Neuronal stem cell (in vitro differentiated cells): ENCODE data around the gene MAT1A.

Experiments used
- DNase-seq: peaks from one replicate; pipeline ENCODE4 v3.0.0-alpha.2; 2013; ENCODE audit warnings: low spot score
- H2AFZ ChIP-seq: one replicate; pipeline ENCODE4 v1.6.1; 2013; ENCODE audit warnings: mild to moderate bottlenecking, low read length, inconsistent platforms
- H2AK5ac ChIP-seq: 2 replicates; pipeline ENCODE4 v1.6.1; 2013; ENCODE audit warnings: low read depth, mild to moderate bottlenecking, inconsistent platforms, low read length, moderate library complexity, mixed read lengths
- H2BK120ac ChIP-seq: 2 replicates; pipeline ENCODE4 v1.6.1; 2013; ENCODE audit warnings: low read depth, mild to moderate bottlenecking, inconsistent platforms, low read length, moderate library complexity, mixed read lengths
- H2BK12ac ChIP-seq: one replicate; pipeline ENCODE4 v1.6.1; 2013; ENCODE audit warnings: low read length, inconsistent platforms
- H2BK15ac ChIP-seq: 2 replicates; pipeline ENCODE4 v1.6.1; 2013; ENCODE audit warnings: mild to moderate bottlenecking, low read length, inconsistent platforms, mixed read lengths
- H2BK5ac ChIP-seq: one replicate; pipeline ENCODE4 v1.6.1; 2013; ENCODE audit warnings: inconsistent platforms, mild to moderate bottlenecking, low read length, moderate library complexity
- H3K14ac ChIP-seq: one replicate; pipeline ENCODE4 v1.6.1; 2013; ENCODE audit warnings: low read length, inconsistent platforms
- H3K18ac ChIP-seq: 2 replicates; pipeline ENCODE4 v1.6.1; 2013; ENCODE audit warnings: low read length, inconsistent platforms
- H3K23ac ChIP-seq: 2 replicates; pipeline ENCODE4 v1.6.1; 2013; ENCODE audit warnings: low read depth, mild to moderate bottlenecking, mixed read lengths, low read length, inconsistent platforms; ENCODE audit not compliant: poor library complexity
- H3K27ac ChIP-seq: replicated peaks from 3 replicates; pipeline ENCODE4 v1.5.1; 2013; ENCODE audit warnings: low read length, inconsistent platforms
- H3K27me3 ChIP-seq, 3 experiments: 2 replicates each; pipeline ENCODE4 v1.6.1; 2013; ENCODE audit warnings: low read length in 3 of 3, mild to moderate bottlenecking in 2 of 3, inconsistent platforms in 1 of 3, low read depth in 1 of 3, mixed read lengths in 1 of 3, moderate library complexity in 1 of 3; ENCODE audit not compliant: control insufficient read depth in 3 of 3, insufficient read depth in 3 of 3
- H3K36me3 ChIP-seq, 2 donors: replicated peaks in 1 of 2; 2 replicates each; pipeline ENCODE4 v1.6.1; 2013; ENCODE audit warnings: low read length in 2 of 2; ENCODE audit not compliant: control insufficient read depth in 2 of 2, insufficient read depth in 2 of 2
- H3K4ac ChIP-seq: 2 replicates; pipeline ENCODE4 v1.6.1; 2013; ENCODE audit warnings: inconsistent platforms, mild to moderate bottlenecking, low read length, moderate library complexity
- H3K4me1 ChIP-seq, 2 donors: 1 replicate in 1 of 2; 2 replicates in 1 of 2; pipeline ENCODE4 v1.6.1; 2013; ENCODE audit warnings: low read length in 2 of 2, low read depth in 1 of 2; ENCODE audit not compliant: control insufficient read depth in 2 of 2, insufficient read depth in 1 of 2
- H3K4me2 ChIP-seq: one replicate; pipeline ENCODE4 v1.6.1; 2013; ENCODE audit warnings: mild to moderate bottlenecking, low read length, inconsistent platforms; ENCODE audit not compliant: insufficient read depth, poor library complexity, severe bottlenecking
- H3K4me3 ChIP-seq, 2 donors: 2 replicates each; pipeline ENCODE4 v1.5.1; 2013; ENCODE audit warnings: low read length in 2 of 2, mild to moderate bottlenecking in 2 of 2, inconsistent platforms in 1 of 2, moderate library complexity in 1 of 2
- H3K79me1 ChIP-seq: one replicate; pipeline ENCODE4 v1.6.1; 2013; ENCODE audit warnings: low read depth, mild to moderate bottlenecking, inconsistent platforms, low read length, moderate library complexity
- H3K9ac ChIP-seq: one replicate; pipeline ENCODE4 v1.6.1; 2013; ENCODE audit warnings: mild to moderate bottlenecking, low read depth, low read length, inconsistent platforms; ENCODE audit not compliant: poor library complexity
- H3K9me3 ChIP-seq, 2 donors: replicated peaks in 1 of 2; 2 replicates each; pipeline versions ENCODE3 to v1.6.1; 2013; ENCODE audit warnings: low read length in 2 of 2, mild to moderate bottlenecking in 2 of 2, inconsistent platforms in 1 of 2, low read depth in 1 of 2, mixed read lengths in 1 of 2, moderate library complexity in 1 of 2; ENCODE audit not compliant: control insufficient read depth in 2 of 2, insufficient read depth in 1 of 2
- H4K8ac ChIP-seq: one replicate; pipeline ENCODE4 v1.6.1; 2013; ENCODE audit warnings: low read depth, mild to moderate bottlenecking, inconsistent platforms, low read length, moderate library complexity
- H4K91ac ChIP-seq: one replicate; pipeline ENCODE4 v1.6.1; 2013; ENCODE audit warnings: low read length, low read depth, mild to moderate bottlenecking, inconsistent platforms; ENCODE audit not compliant: poor library complexity
- WGBS, 2 donors: extraction: QIAGEN DNeasy Blood & Tissue Kit; methylation state at CpG; one replicate each; pipeline ENCODE4 v1.1.7; 2013; ENCODE audit warnings: missing lambda C conversion rate in 2 of 2, mixed read lengths in 1 of 2; ENCODE audit not compliant: insufficient read length in 2 of 2, insufficient replicate concordance in 1 of 2; ENCODE audit errors: extremely low coverage in 2 of 2; 5-methylcytosine and 5-hydroxymethylcytosine counted together

The MAT1A gene

DNA sequence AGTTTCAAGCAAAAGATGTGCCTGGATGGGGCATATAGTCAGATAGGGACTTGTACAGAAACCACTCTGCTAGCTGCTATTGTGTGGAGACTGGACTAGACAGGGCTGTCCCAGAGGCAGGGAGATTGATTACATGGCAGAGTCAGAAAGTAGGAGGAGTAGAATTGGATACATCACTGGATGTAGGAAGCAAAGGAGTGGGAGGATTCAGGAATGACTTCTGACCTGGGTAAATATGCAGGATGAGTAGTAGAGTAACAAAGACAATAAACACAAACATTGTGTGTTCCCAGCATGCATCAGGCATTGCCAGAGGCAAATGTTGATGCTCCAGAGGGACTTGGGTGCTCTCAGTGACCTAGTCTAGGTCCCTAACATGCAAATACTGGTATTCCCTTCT lies 30.9 kb upstream of the MAT1A start:
- H3K23ac ChIP-seq: no peak overlapping the region
- no peak overlapping the region for H3K18ac ChIP-seq
- H4K91ac ChIP-seq: no peak overlapping the region
- peaks cover 2 to 7% of the 10 kb centered on the region in 2 donors for H3K4me1 ChIP-seq
- H2BK15ac ChIP-seq: no peak overlapping the region
- no peak overlapping the region for H3K9ac ChIP-seq
- no peaks in the 10 kb centered on the region for H3K79me1 ChIP-seq
- H3K36me3 ChIP-seq: no peaks in the 10 kb centered on the region
- H3K27ac ChIP-seq: no peak overlapping the region
- no peak overlapping the region for H3K4me2 ChIP-seq
- no peak overlapping the region for H2BK5ac ChIP-seq
- H2BK120ac ChIP-seq: no peak overlapping the region
- H4K8ac ChIP-seq: peak overlapping the region; percentile 19
- no peak for DNase-seq
- no peak overlapping the region for H2BK12ac ChIP-seq
- H2AK5ac ChIP-seq: no peak overlapping the region
- H3K4me3 ChIP-seq: no peak overlapping the region
- no peak overlapping the region for H3K14ac ChIP-seq
- no peaks in the 10 kb centered on the region for H3K9me3 ChIP-seq
- no peak overlapping the region for H2AFZ ChIP-seq
- no peak overlapping the region for H3K4ac ChIP-seq
- H3K27me3 ChIP-seq: peaks cover 0 to 3% (median 0%) of the 10 kb centered on the region in 3 experiments

- no peak overlapping the region for H2BK120ac ChIP-seq
- H3K4me1 ChIP-seq: peaks cover 2 to 7% of the 10 kb centered on the region in 2 donors
- no peak overlapping the region for H3K14ac ChIP-seq
- H4K8ac ChIP-seq: no peak overlapping the region
- no peak overlapping the region for H3K4ac ChIP-seq
- H3K27me3 ChIP-seq: no peaks in the 10 kb centered on the region
- H3K23ac ChIP-seq: no peak overlapping the region
- H3K4me2 ChIP-seq: no peak overlapping the region
- WGBS, 2 donors: no CpG with 5 or more reads among the region's 2 CpGs
- no peak overlapping the region for H2AFZ ChIP-seq
- DNase-seq: no peak
- H3K36me3 ChIP-seq: no peaks in the 10 kb centered on the region
- no peak overlapping the region for H3K9ac ChIP-seq
- H2BK15ac ChIP-seq: no peak overlapping the region
- no peak overlapping the region for H4K91ac ChIP-seq
- H3K27ac ChIP-seq: no peak overlapping the region
- H3K79me1 ChIP-seq: no peaks in the 10 kb centered on the region
- no peak overlapping the region for H2AK5ac ChIP-seq
- no peak overlapping the region for H3K4me3 ChIP-seq
- H3K9me3 ChIP-seq: no peaks in the 10 kb centered on the region
- H2BK5ac ChIP-seq: no peak overlapping the region
- no peak overlapping the region for H2BK12ac ChIP-seq
- H3K18ac ChIP-seq: no peak overlapping the region
Observed at GRCh38 chr10:80319725-80320290, 30.4 kb upstream of the MAT1A start.

- no peak overlapping the region for H4K8ac ChIP-seq
- no peak overlapping the region for H2AK5ac ChIP-seq
- H3K14ac ChIP-seq: no peak overlapping the region
- H2BK120ac ChIP-seq: no peak overlapping the region
- H3K79me1 ChIP-seq: no peaks in the 10 kb centered on the region
- H3K4me3 ChIP-seq: no peak overlapping the region
- no peak overlapping the region for H3K9ac ChIP-seq
- no peaks in the 10 kb centered on the region for H3K27me3 ChIP-seq
- WGBS, 2 donors: no CpG with 5 or more reads among the region's 2 CpGs
- peaks cover 2 to 7% of the 10 kb centered on the region in 2 donors for H3K4me1 ChIP-seq
- H3K23ac ChIP-seq: no peak overlapping the region
- H4K91ac ChIP-seq: no peak overlapping the region
- H3K18ac ChIP-seq: no peak overlapping the region
- H2AFZ ChIP-seq: no peak overlapping the region
- no peak overlapping the region for H3K4ac ChIP-seq
- no peak overlapping the region for H3K27ac ChIP-seq
- H2BK15ac ChIP-seq: no peak overlapping the region
- no peak overlapping the region for H3K4me2 ChIP-seq
- H3K9me3 ChIP-seq: no peaks in the 10 kb centered on the region
- no peaks in the 10 kb centered on the region for H3K36me3 ChIP-seq
- no peak for DNase-seq
- H2BK12ac ChIP-seq: no peak overlapping the region
- no peak overlapping the region for H2BK5ac ChIP-seq
Observed at GRCh38 chr10:80319318-80319717, 29.9 kb upstream of the MAT1A start.

- no peak overlapping the region for H3K4me2 ChIP-seq
- H4K8ac ChIP-seq: no peak overlapping the region
- H3K27me3 ChIP-seq: no peaks in the 10 kb centered on the region
- H3K36me3 ChIP-seq: no peaks in the 10 kb centered on the region
- H2BK15ac ChIP-seq: no peak overlapping the region
- no peak overlapping the region for H4K91ac ChIP-seq
- H3K79me1 ChIP-seq: no peaks in the 10 kb centered on the region
- H3K14ac ChIP-seq: no peak overlapping the region
- no peak overlapping the region for H2BK12ac ChIP-seq
- H3K27ac ChIP-seq: no peak overlapping the region
- H3K4me3 ChIP-seq: no peak overlapping the region
- H2AK5ac ChIP-seq: no peak overlapping the region
- no peak overlapping the region for H3K18ac ChIP-seq
- no peak overlapping the region for H2BK5ac ChIP-seq
- no peak overlapping the region for H3K4ac ChIP-seq
- no peak overlapping the region for H2BK120ac ChIP-seq
- H2AFZ ChIP-seq: no peak overlapping the region
- no peak overlapping the region for H3K23ac ChIP-seq
- H3K9me3 ChIP-seq: no peaks in the 10 kb centered on the region
- H3K4me1 ChIP-seq: peaks cover 2 to 7% of the 10 kb centered on the region in 2 donors
- DNase-seq: no peak
- H3K9ac ChIP-seq: no peak overlapping the region
Observed at GRCh38 chr10:80318742-80319141, 29.3 kb upstream of the MAT1A start.
